ENCODE measurements around the gene ZBTB16. TPM values are rescaled to one million over a fixed set of nuclear protein-coding genes. Genes with fewer than 3 reads are reported as not detected.

ZBTB16 gene
- total RNA-seq, 1 donor from 2014 or later: 0.53 TPM

DNA sequence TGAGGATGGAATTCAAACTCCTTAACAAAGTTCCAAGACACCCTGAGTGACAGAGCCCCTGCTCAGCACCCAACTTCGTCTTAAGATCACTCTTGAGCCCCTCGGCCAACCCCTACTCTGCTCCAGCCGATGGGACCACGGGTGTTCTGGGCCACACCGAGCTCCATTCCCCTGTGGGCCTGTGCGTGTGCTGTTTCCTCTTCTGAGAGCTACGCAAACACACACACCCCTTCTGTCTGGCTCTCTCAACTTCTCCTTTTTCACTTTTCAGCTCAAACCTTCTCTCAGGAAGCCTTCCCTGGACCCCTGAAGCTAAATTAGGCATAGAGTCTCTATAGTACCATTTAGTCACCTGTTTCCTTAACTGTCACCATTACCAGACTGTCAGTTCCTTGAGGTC lies 199.2 kb downstream of the ZBTB16 start:
- no peak for DNase-seq (ENCODE audit: low read depth)

DNA sequence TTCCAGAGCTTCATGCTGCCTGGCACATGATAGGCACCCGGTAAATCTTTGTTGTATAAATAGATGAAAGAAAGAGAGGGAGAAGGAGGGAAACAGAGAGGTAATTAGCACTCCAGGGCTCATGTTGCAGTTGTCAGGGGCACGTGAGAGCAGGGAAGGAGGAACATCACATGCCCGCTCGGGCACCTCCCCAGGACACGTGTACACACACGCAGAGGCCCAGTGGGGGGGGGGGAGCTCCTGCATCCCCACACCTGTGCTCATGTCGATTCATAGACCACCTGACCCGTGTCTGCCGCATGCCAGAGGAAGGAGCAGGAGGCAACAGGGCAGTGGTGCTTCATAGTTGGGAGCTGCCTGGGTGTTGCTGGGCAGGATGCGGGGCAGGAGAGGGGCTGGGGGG lies 199.6 kb downstream of the ZBTB16 start:
- DNase-seq (ENCODE audit: low read depth): no peak

DNA sequence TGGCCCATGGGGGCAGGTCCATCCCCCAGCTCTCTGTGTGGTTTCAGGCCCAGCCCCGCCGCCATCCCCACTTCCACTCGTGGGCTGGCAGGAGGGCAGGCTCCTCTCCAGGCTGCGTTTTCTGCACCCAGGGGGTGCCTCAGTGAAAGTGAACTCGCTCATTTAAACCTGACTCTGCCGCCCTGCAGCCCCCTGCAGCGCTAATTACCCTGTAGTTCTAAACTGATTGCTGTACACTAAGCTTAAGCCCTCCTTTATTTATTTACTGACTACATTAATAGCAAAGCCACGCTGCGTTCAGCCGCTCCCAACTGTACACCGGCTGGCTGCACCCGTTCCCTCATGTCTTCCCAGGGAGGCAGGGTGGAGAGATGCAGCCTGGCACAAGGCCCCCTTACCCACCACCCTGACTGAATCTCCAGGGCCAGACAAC lies 200.1 kb downstream of the ZBTB16 start:
- no peak for DNase-seq (ENCODE audit: low read depth)

DNA sequence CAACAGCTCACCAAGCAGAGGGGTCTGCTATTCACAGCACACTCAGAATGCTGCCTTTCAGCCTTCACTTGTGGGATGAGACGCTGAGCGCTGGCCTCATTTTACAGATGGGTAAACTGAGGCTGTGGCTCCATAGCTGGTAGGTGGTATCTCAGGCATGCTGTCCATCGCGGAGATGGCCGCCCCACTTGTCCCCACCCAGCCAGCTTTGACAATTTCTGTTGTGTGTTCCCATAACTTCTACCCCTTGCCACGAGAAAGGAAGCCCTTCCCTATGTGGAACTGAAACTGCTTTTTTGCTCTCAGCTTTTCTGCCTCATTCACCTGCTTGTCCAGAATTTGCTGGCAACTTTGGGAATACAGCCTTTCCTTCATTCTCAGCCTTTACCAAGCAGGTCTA lies 200.6 kb downstream of the ZBTB16 start:
- no peak for DNase-seq (ENCODE audit: low read depth)

DNA sequence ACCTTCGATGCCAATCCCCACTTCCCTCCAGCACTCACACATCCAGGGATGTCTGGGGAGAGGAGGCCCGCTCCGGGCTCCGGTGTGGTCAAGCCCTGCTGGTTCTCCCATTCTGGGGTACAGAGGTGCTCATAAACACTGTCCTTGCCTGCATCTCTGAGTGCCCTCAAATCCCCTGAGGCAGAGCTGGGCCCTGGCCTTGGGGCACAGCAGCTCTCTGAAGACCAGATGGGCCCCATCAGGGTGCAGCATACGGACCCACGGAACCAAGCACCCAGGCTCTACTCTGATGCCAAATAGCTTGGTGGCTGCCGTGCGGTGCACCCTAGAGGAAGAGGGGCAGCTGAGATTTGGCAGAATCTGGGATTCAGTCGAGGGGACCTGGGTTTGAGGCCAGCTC lies 201.0 kb downstream of the ZBTB16 start:
- DNase-seq (ENCODE audit: low read depth): no peak

DNA sequence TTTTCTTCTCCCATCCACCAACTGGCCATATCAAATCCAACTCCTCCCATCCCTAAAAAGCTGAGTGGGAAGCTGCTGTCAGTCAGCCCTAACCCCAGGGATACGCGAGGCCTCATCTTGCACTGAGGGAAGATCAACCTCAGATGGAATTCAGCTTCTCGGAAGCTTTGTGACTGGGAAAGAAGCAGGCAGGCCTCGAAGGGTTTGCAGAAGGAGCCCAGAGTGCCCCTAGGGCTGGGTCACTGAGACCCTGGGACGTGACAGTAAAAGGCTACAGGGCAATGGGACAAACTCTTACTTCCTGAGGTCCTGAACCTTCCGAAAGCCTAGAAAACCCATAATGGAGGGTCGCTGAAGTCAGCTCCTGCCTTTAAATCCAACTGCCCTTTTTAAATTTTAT lies 202.3 kb downstream of the ZBTB16 start:
- DNase-seq (ENCODE audit: low read depth): no peak

DNA sequence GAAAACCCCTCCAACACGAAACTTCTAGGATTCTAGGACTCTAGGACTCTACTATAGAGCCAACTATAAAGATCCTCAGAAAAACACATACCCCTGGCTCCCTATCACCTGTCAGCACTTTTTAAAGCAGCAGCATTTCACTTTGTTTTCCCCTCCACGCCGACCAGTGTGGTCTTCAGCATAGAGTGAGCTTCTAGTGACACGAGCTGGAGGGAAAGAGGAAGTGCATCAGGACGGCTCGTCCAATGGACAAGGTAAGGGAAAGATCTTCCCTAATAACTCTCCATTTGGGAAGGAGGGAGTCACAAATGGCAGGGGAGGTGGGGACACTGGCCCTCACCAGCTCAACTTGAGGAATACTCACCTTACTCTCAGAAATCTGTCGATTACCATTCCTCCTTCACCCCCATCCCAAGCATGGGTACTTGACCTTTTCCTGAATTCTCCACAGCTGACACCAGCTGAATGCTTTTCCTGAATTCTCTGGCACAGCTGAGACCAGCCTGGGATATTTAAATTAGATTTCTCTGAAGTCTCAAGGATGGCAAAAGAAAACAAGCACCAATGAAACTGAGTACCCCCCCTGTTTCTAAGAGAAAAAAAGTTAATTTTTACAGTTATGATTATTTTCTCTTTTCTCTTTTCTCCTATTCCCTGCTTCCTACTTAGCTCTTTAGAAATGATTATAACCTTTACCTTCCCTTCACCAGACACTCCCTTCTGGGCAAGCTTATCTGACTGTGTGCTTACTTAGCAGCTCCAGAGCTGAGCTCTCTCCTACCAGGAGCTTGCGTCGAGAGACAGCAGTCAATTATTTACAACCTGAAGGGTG lies 203.4 kb downstream of the ZBTB16 start:
- DNase-seq (ENCODE audit: low read depth): peak; percentile 70

DNA sequence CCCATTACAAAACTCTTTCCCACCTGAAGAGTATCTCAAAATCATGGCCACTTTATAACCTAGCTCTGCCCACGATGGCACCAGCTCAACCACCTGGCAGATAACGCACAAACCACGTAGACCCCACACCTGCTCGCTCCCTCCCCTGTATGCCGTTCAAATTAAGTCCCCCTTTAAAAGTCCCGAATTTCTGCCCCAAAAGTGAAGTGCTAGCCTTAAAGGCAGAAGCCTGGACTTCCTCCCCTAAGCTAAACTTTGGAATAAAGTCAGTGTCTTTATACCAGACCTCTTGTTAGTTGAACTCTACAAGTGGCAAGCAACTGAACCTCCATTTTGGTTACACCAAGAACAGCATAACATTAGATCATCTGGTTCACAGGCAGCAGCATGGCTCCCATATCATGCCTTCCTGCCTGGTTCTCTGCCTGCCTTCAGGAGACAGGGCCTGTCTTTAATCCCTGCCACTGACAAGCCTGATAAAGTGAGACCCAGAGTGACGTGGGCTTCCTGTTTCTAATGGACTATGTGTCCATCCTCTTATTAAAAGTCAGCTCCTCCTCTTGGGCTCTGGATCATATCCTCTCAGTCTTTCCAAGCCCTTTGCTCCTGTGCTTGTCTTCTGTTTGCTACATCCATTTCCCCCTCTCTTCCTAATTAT lies 204.1 kb downstream of the ZBTB16 start:
- DNase-seq (ENCODE audit: low read depth): no peak

DNA sequence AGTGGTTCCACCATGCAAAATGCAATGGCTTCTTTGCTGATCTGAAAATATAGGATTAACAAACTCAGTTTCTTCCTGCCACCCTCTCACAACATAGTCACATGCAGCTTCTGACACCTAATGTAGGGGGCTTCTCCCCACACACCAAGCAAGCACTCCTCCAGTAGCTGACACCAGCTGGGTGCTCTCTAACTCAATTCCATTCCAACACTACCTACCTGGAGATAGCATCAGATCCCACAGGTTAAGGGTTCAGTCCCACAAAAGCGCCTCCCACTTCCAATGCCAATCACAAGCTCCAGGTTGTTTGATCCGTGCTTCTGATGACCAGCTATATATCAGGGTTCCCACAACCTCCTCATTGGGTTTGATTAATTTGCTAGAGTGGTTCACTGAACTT lies 204.9 kb downstream of the ZBTB16 start:
- no peak for DNase-seq (ENCODE audit: low read depth)

DNA sequence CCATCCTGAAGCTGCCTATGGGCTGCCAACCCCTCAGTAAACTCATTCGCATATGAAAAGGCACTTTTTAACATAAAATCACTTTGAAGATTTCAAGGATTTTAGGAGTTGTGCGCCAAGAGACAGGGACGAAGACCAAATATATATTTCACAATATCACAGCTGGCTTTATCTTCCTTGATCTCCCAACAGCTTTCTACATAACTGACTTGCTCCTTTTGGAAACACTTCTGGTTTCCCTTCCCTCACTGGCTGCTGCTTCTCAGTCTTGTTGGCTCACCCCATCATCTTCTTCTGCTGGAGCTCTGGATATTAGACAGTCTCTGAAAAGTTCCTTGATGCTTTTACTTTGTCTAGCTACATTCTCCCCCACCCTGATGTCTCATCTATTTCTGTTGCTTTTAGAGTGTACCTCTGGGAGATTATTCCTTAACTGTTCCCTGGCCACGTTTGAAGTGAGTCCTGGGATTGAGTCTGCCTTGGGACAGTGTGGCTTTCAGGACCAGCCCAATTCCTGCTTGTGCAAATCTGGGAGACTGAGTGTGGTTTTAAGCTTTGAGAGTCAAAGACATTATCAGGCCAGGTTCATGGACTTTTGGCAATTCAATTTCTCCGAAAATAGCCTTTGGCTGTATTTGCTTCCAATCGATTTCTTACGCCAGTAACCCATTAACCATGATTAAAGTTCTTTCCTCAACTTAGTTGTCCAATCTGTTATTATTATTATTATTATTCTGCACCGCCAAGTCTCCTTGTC lies 205.8 kb downstream of the ZBTB16 start:
- DNase-seq (ENCODE audit: low read depth): no peak

DNA sequence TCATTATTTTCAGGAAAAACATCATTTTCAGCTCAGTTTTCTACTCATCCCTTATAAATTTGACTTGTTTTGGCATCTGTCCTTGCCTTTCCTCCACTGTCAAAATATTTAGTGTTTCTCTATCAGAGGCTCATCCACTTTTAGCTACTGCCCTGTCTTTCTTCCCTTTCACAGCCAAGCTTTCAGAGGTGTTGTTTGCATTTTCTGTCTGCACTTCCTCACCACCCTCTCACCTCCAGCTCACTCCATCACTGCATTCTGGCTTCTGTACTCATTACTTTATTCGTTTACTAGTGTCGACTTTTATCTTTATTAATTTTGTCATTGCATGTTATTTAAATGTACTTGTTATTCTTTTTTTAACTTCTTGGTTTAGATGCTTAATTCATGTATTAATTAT lies 210.0 kb downstream of the ZBTB16 start:
- no peak for DNase-seq (ENCODE audit: low read depth)

DNA sequence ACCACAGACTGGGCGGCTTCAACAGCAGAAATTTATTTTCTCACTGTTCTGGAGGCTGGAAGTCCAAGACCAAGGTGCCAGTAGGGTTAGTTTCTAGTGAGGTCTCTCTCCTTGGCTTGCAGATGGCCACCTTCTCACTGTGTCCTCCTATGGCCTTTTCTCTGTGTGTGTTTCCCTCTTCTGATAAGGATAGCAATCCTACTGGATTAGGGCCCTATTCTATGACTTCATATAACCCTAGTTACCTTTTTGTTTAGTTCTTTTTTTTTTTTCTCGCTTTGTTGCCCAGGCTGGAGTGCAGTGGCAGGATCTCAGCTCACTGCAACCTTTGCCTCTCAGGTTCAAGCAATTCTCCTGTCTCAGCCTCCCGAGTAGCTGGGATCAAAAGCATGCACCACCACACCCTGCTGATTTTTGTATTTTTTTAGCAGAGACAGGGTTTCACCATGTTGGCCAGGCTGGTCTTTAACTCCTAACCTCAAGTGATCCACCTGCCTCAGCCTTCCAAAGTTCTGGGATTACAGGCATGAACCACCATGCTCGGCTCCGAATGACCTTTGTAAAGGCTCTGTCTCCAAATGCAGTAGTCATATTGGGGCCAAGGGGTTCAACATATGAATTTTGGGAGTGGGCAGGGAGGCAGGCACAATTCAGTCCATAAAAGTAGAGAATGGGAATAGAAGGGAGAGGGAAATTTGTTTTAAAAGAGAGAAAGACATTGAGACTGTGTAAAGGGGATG lies 211.2 kb downstream of the ZBTB16 start:
- no peak for DNase-seq (ENCODE audit: low read depth)

DNA sequence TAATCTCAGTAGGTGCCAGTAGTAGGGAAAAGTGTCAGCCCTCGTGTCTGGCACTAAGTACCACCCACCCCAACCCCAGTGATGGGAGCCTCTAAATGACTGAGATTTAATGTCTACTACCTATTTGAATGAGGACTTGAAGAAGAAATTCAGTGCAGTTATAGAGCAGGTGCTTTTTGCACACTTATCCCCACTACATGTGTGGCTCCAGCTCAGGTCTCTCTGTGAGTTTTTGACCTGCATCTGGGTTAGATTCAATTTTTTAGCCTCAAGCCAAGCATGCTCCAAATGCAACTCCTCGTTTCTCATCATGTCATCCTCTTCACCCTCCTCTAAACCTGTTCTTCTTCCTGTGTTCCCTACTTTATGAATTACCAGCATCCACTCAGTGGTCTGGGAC lies 211.8 kb downstream of the ZBTB16 start:
- DNase-seq (ENCODE audit: low read depth): no peak

DNA sequence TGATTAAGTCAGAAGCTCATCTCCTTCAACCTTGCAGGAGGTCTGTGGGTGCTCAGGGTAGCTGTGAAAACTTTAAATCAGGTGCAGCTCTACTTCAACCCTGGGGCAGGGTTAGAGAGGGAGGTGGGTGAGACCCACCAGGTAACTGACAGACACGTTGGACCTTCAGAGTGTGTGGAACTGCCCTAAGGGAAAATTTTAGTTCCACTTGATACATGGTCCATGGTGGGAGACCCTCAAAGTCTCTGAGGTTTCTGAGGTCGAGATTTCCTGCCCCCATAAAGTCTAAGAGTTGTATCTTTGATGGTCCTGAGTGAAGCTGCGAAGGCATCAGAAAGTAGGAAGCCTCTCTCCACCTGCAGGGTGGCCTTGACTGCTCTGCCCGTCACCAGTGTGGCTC lies 212.8 kb downstream of the ZBTB16 start:
- no peak for DNase-seq (ENCODE audit: low read depth)

DNA sequence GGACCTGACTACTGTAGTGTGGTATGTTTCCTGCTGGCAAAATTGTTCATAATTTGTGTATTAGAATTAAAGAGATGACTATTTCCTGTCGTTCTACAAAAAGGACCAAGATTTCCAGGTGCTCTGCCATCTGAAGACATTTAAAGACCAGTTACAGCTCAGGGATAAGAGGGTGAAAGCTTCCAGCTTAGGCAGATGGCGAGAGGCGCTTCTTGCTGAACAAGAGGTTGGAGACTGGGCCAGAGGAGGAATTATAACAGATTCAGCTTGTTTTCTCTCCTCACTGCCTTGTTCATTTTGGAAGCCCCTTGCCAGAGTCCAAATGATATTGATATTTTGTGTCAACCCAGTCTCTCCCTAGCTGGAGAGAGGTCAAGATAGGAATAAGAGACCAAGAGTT lies 213.6 kb downstream of the ZBTB16 start:
- DNase-seq (ENCODE audit: low read depth): no peak

DNA sequence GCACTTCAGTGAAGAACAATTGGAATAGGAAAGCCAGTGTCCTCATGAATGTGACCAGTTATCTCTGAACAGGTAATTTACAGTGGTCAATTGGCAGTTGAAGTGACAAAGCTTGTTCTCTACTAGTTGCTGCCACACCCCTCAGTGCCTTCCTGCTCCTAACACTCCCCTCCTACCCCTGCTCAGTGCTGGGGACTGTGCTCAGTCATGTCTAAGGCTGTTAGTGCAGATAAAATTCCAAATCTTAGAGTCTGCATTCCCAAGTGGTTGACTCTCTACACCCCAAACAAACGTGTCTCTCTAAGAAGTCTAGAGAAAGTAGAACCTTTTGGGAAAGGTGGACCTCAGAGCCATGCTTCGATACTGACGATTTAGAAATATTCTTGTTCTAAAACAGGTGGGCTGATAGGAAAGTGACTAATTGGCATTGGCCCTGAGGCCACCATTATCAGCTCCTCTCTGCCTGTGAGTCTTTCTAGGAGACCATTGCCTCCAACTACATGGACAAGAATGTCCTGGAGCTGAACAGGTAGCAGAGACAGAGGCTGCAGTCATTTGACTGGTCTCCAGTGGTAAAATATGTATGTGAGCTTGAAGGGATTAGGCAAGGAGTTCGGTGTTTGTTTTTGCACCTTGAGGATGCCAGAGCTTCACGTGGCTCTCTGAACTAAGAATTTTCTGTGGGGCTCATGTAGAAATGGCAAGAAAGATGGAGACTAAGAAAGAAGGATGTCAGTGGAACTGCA lies 214.6 kb downstream of the ZBTB16 start:
- DNase-seq (ENCODE audit: low read depth): no peak

DNA sequence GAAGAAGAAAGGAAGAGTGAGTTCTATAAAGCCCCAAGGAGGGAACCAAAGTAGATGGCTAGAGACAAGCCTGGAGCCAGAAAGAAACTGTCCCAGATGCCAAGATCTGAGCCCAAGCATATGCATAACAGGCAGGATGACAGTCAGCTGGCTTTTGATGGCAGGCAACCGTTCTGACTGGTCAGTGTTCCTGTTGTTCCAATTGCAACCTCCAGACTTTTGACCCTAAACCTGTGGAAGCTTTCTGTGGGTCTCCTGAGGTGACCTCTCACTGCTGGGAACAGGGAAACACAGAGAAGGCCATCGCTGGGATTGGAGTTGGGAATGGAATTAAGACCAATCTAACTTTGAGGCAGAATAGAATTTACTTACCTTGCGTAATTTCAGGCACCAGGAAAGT lies 215.1 kb downstream of the ZBTB16 start:
- no peak for DNase-seq (ENCODE audit: low read depth)

DNA sequence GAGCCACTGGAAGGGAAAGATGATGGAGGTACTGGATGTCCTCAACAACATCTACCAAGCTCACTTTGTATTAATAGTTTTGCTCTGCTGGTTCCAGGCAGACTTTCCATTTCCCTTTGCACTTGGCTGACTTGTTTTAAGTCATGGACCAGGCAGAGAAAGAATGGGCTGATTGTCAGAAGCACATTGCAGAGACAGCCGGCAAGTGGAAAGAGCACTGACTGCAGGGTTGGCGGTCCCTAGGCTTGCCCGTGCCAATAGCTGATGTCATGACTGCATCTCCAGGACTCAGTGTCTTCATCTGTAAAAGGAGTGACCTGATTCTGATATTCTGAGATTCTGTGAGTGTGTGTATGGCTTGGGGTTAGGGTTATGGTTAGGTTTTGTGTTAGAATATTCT lies 215.8 kb downstream of the ZBTB16 start:
- DNase-seq (ENCODE audit: low read depth): no peak

DNA sequence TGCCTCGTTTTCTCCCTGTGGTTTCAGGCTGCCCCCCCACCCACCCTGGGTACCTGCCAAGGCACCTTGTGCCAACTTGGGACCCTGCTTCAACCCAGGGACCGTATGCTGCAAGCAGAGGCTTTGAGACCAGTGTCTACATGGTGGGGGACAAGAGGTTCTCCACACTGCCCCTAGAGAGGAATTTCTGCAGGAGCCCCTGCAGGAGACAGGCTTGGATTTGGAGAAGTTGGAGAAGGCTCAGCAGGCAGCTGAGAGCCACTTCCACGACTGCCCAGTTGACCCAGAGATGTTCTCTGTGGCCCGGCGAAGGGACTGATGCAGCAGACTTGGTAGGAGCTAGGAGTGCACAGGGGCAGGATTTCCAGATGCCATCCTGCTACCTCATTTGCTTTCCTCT lies 216.6 kb downstream of the ZBTB16 start:
- no peak for DNase-seq (ENCODE audit: low read depth)

DNA sequence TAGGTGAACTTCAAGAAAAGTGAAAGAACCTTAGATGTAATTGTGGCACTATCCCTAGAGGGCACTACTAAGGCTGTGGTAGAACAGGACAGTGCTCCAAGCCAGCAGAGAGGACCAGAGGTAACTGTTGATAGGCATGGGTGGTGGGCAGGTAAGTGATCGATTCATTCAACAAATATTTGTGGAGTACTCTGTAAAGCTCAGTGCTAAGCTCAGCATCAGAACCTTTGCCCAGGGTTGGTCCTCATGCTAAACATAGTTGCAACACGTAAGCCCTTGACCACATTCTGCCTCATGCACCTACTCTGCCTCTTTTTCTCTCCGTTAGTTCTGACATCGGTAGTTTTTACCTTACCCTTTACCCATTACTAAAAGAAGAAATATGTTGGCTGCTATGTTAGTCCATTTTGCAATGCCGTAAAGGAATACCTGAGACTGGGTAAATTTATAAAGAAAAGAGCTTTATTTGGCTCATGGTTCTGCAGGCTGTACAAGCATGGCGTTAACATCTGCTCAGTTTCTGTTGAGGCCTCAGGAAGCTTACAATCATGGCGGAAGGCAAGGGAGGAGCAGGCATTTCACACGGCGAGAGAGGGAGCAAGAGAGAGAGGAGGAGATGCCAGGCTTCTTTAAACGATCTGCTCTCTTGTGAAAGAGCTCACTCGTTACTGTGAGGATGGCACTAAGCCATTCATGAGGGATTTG lies 218.3 kb downstream of the ZBTB16 start:
- DNase-seq (ENCODE audit: low read depth): no peak
